ENCODE results near the gene TBKBP1. TPM values are rescaled to one million over a fixed set of nuclear protein-coding genes. Genes with fewer than 3 reads are reported as not detected.

TBKBP1 gene
- total and polyA plus RNA-seq, 9 of the 15 experiments (the other 6 are each of a cell fraction or from before 2014, with no cell fraction given), result 0.03 to 15.6 (median 6.8) TPM

DNA sequence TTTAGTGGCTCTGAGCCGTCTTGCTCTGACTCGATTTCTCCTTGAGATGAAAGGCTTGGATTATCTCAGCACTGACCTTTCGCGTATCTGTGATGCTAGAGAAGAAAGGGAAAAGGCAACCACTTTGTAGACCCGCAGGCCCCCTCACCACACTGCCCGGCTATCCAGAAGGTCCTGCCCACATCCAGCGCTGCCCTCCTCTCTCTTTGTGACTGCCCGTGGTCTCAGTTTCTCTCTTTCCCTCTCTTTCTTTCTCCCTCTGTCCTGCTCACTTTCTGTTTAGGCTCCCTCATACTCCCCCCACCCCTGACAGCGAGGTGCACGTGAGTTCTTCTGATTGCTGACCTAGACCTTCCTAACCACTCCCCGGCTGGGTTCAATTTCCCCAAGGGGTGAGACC, 26.2 kb downstream of the TBKBP1 start:
- Histone ChIP-seq H2AFZ (ENCODE audit: low read depth, low read length) (no peak overlapping the region), H3K36me3 (ENCODE audit: control insufficient read depth, insufficient read depth, low read length) (no peaks in the 10 kb centered on the region), H3K4me2 (ENCODE audit: insufficient read depth, low read length) (no peak overlapping the region), H4K20me1 (replicated peaks; ENCODE audit: control insufficient read depth, insufficient read depth, low read length) (peaks cover 3% of the 10 kb centered on the region), H3K27ac (ENCODE audit: extremely low read depth, low read depth, low read length) (no peak overlapping the region), H3K9ac (ENCODE audit: insufficient read depth in 1 of 2, low read depth in 2 of 2, low read length in 2 of 2) (no peak overlapping the region), H3K4me1 (replicated peaks in 1 of 2; ENCODE audit: control insufficient read depth in 2 of 2, insufficient read depth in 2 of 2, low read length in 2 of 2) (peaks cover 25 to 35% of the 10 kb centered on the region in 2 experiments), H3K79me2 (ENCODE audit: control insufficient read depth, insufficient read depth, low read length) (no peaks in the 10 kb centered on the region), H3K9me1 (ENCODE audit: control insufficient read depth, insufficient read depth, low read length) (no peaks in the 10 kb centered on the region), H3K27me3 (ENCODE audit: control insufficient read depth in 2 of 2, insufficient read depth in 2 of 2, low read length in 2 of 2) (peaks cover 20 to 67% of the 10 kb centered on the region in 2 experiments; a peak in 4 of 5 replicates), H3K9me3 (replicated peaks; ENCODE audit: control insufficient read depth, insufficient read depth, low read depth, low read length) (no peaks in the 10 kb centered on the region), H3K4me3 (no peak overlapping the region)
- no peak for FAIRE-seq
- BruUV-seq (replicated peaks), result no TSS peak
- intact Hi-C loops (cut with micrococcal nuclease), result no loop called here
- in situ Hi-C loops (cut with MboI), result no loop called here
- no peak for DNase-seq (ENCODE audit: extremely low read depth in 1 of 4, low spot score in 3 of 4)
- ChIA-PET CTCF (ENCODE audit: low intra/inter-chr PET ratio) (no interaction called here), POLR2A (no interaction called here)
- TF ChIP-seq TEAD1 (CRISPR knock-in tag; IDR thresholded peaks at IDR 0.05), result no peak
- TF ChIP-seq, protein P1, sequence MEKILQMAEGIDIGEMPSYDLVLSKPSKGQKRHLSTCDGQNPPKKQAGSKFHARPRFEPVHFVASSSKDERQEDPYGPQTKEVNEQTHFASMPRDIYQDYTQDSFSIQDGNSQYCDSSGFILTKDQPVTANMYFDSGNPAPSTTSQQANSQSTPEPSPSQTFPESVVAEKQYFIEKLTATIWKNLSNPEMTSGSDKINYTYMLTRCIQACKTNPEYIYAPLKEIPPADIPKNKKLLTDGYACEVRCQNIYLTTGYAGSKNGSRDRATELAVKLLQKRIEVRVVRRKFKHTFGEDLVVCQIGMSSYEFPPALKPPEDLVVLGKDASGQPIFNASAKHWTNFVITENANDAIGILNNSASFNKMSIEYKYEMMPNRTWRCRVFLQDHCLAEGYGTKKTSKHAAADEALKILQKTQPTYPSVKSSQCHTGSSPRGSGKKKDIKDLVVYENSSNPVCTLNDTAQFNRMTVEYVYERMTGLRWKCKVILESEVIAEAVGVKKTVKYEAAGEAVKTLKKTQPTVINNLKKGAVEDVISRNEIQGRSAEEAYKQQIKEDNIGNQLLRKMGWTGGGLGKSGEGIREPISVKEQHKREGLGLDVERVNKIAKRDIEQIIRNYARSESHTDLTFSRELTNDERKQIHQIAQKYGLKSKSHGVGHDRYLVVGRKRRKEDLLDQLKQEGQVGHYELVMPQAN (IDR thresholded peaks at IDR 0.05; ENCODE audit: borderline replicate concordance), result no peak
- TF ChIP-seq PTTG1 (tag; IDR thresholded peaks at IDR 0.05; ENCODE audit: low read depth), result no peak
- no peak for TF ChIP-seq ARHGAP35 (IDR thresholded peaks at IDR 0.05; ENCODE audit: partially characterized antibody)
- no peak for TF ChIP-seq CBX1 (IDR thresholded peaks at IDR 0.05; ENCODE audit: low read depth)
- TF ChIP-seq, protein P2, sequence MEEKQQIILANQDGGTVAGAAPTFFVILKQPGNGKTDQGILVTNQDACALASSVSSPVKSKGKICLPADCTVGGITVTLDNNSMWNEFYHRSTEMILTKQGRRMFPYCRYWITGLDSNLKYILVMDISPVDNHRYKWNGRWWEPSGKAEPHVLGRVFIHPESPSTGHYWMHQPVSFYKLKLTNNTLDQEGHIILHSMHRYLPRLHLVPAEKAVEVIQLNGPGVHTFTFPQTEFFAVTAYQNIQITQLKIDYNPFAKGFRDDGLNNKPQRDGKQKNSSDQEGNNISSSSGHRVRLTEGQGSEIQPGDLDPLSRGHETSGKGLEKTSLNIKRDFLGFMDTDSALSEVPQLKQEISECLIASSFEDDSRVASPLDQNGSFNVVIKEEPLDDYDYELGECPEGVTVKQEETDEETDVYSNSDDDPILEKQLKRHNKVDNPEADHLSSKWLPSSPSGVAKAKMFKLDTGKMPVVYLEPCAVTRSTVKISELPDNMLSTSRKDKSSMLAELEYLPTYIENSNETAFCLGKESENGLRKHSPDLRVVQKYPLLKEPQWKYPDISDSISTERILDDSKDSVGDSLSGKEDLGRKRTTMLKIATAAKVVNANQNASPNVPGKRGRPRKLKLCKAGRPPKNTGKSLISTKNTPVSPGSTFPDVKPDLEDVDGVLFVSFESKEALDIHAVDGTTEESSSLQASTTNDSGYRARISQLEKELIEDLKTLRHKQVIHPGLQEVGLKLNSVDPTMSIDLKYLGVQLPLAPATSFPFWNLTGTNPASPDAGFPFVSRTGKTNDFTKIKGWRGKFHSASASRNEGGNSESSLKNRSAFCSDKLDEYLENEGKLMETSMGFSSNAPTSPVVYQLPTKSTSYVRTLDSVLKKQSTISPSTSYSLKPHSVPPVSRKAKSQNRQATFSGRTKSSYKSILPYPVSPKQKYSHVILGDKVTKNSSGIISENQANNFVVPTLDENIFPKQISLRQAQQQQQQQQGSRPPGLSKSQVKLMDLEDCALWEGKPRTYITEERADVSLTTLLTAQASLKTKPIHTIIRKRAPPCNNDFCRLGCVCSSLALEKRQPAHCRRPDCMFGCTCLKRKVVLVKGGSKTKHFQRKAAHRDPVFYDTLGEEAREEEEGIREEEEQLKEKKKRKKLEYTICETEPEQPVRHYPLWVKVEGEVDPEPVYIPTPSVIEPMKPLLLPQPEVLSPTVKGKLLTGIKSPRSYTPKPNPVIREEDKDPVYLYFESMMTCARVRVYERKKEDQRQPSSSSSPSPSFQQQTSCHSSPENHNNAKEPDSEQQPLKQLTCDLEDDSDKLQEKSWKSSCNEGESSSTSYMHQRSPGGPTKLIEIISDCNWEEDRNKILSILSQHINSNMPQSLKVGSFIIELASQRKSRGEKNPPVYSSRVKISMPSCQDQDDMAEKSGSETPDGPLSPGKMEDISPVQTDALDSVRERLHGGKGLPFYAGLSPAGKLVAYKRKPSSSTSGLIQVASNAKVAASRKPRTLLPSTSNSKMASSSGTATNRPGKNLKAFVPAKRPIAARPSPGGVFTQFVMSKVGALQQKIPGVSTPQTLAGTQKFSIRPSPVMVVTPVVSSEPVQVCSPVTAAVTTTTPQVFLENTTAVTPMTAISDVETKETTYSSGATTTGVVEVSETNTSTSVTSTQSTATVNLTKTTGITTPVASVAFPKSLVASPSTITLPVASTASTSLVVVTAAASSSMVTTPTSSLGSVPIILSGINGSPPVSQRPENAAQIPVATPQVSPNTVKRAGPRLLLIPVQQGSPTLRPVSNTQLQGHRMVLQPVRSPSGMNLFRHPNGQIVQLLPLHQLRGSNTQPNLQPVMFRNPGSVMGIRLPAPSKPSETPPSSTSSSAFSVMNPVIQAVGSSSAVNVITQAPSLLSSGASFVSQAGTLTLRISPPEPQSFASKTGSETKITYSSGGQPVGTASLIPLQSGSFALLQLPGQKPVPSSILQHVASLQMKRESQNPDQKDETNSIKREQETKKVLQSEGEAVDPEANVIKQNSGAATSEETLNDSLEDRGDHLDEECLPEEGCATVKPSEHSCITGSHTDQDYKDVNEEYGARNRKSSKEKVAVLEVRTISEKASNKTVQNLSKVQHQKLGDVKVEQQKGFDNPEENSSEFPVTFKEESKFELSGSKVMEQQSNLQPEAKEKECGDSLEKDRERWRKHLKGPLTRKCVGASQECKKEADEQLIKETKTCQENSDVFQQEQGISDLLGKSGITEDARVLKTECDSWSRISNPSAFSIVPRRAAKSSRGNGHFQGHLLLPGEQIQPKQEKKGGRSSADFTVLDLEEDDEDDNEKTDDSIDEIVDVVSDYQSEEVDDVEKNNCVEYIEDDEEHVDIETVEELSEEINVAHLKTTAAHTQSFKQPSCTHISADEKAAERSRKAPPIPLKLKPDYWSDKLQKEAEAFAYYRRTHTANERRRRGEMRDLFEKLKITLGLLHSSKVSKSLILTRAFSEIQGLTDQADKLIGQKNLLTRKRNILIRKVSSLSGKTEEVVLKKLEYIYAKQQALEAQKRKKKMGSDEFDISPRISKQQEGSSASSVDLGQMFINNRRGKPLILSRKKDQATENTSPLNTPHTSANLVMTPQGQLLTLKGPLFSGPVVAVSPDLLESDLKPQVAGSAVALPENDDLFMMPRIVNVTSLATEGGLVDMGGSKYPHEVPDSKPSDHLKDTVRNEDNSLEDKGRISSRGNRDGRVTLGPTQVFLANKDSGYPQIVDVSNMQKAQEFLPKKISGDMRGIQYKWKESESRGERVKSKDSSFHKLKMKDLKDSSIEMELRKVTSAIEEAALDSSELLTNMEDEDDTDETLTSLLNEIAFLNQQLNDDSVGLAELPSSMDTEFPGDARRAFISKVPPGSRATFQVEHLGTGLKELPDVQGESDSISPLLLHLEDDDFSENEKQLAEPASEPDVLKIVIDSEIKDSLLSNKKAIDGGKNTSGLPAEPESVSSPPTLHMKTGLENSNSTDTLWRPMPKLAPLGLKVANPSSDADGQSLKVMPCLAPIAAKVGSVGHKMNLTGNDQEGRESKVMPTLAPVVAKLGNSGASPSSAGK (IDR thresholded peaks at IDR 0.05), result no peak
- TF ChIP-seq ZFP30 (CRISPR knock-in tag; IDR thresholded peaks at IDR 0.05; ENCODE audit: borderline replicate concordance), result no peak
- no peak for TF ChIP-seq BACH1 (tag; IDR thresholded peaks at IDR 0.05)
- ATAC-seq, result no peak
- 6% methylated on average over 11 of the region's 11 CpGs for WGBS (ENCODE audit: insufficient coverage, low coverage, missing lambda C conversion rate)
